HCT116 (cell line): ENCODE measurements around the gene DNASE1L3. TPM values are rescaled to one million over a fixed set of nuclear protein-coding genes. Genes with fewer than 3 reads are reported as not detected.

Source experiments
- ATAC-seq: fragments of 200-7000 bp; cut with Tn5 transposase; 2 replicates; pipeline ENCODE4 v1.9.1; 2020; ENCODE audit warnings: mild to moderate bottlenecking, moderate library complexity
- BruUV-seq: library from RNA; stranded (reverse); fragments of 400-500 nt; replicated peaks from 2 replicates; lab custom pipeline; 2021; lab: Mats Ljungman, UMichigan
- CTCF ChIA-PET: fragments of 300-600 bp; sonication (Branson Sonifier 250); formaldehyde crosslinking; loops from one replicate; lab custom pipeline; 2021; ENCODE audit warnings: antibody characterized with exemption; lab: Charles Lee
- POLR2A ChIA-PET: fragments of 300-600, 350-600 bp; sonication (Branson Sonifier 250); formaldehyde crosslinking; loops from one replicate; lab custom pipeline; 2021; ENCODE audit warnings: antibody characterized with exemption; lab: Charles Lee
- RAD21 ChIA-PET, 2 experiments: fragments of 300-600 bp; sonication (Branson Sonifier 250); formaldehyde crosslinking; loops; one replicate each; lab custom pipeline; 2023; ENCODE audit warnings: low total read pairs in 2 of 2; ENCODE audit not compliant: uncharacterized antibody in 2 of 2, unreplicated experiment in 2 of 2, low non-redundant PET in 1 of 2; lab: Charles Lee
- DNase-seq: peaks from one replicate; pipeline ENCODE4 v3.0.0-alpha.2; 2010; ENCODE audit warnings: low read depth, low spot score
- H2AFZ ChIP-seq: fragments of 200-600 bp; shearing (Covaris generic), sonication (generic); 2 replicates; pipeline ENCODE4 v1.6.1; 2017; ENCODE audit warnings: low read depth, mixed run types, mixed read lengths, antibody characterized with exemption, low read length; ENCODE audit not compliant: poor library complexity, severe bottlenecking
- H3K27ac ChIP-seq: 2 replicates; pipeline ENCODE4 v1.5.1; 2012; ENCODE audit warnings: low read depth, low read length
- H3K27me3 ChIP-seq: fragments of 200-600 bp; sonication (generic); 2 replicates; pipeline ENCODE4 v1.6.1; 2016; ENCODE audit warnings: mixed run types, low read length, mixed read lengths; ENCODE audit not compliant: insufficient read depth
- H3K36me3 ChIP-seq, 2 experiments: fragments of 200-500 bp in 1 of 2; fragments of 200-600 bp in 1 of 2; sonication (Bioruptor generic) in 1 of 2; sonication (generic) in 1 of 2; 2 replicates each; pipeline versions ENCODE4 v1.5.1 to v1.6.1; 2014 to 2016; ENCODE audit warnings: low read length in 2 of 2, inconsistent platforms in 1 of 2, mixed read lengths in 1 of 2, mixed run types in 1 of 2; ENCODE audit not compliant: insufficient read depth in 2 of 2, control insufficient read depth in 1 of 2
- H3K4me1 ChIP-seq, 2 experiments: fragments of 200-600 bp in 1 of 2; sonication (generic) in 1 of 2; 2 replicates each; pipeline versions ENCODE4 v1.5.1 to v1.6.1; 2012 to 2017; ENCODE audit warnings: low read length in 2 of 2, inconsistent platforms in 1 of 2, mild to moderate bottlenecking in 1 of 2, mixed read lengths in 1 of 2, mixed run types in 1 of 2, moderate library complexity in 1 of 2; ENCODE audit not compliant: insufficient read depth in 2 of 2, control insufficient read depth in 1 of 2
- H3K4me2 ChIP-seq: fragments of 200-600 bp; sonication (generic); 2 replicates; pipeline ENCODE4 v1.6.1; 2017; ENCODE audit warnings: mixed run types, low read length, mixed read lengths
- H3K4me3 ChIP-seq, 2 experiments: fragments of 200-600 bp in 1 of 2; sonication (generic) in 1 of 2; replicated peaks in 1 of 2; 2 replicates each; pipeline ENCODE4 v1.5.1; 2011 to 2016; ENCODE audit warnings: low read length in 2 of 2, control low read depth in 1 of 2, low read depth in 1 of 2, mild to moderate bottlenecking in 1 of 2, mixed read lengths in 1 of 2, mixed run types in 1 of 2
- H3K79me2 ChIP-seq: fragments of 200-600 bp; sonication (generic); 2 replicates; pipeline ENCODE4 v1.6.1; 2017; ENCODE audit warnings: mild to moderate bottlenecking, mixed run types, low read length, moderate library complexity, mixed read lengths; ENCODE audit not compliant: insufficient read depth
- H3K9ac ChIP-seq: fragments of 200-600 bp; sonication (generic); 2 replicates; pipeline ENCODE4 v1.6.1; 2016; ENCODE audit warnings: low read length, mixed read lengths
- H3K9me2 ChIP-seq: fragments of 200-600 bp; sonication (generic), shearing (Covaris generic); 2 replicates; pipeline ENCODE4 v1.6.1; 2017; ENCODE audit warnings: mixed run types, mild to moderate bottlenecking, moderate library complexity; ENCODE audit not compliant: insufficient read depth
- H3K9me3 ChIP-seq, 2 experiments: fragments of 200-500 bp in 1 of 2; fragments of 200-600 bp in 1 of 2; sonication (Bioruptor generic) in 1 of 2; sonication (generic) in 1 of 2; 2 replicates each; pipeline ENCODE4 v1.6.1; 2014 to 2017; ENCODE audit warnings: low read length in 2 of 2, mixed read lengths in 2 of 2, inconsistent platforms in 1 of 2, low read depth in 1 of 2, mild to moderate bottlenecking in 1 of 2, mixed run types in 1 of 2, moderate library complexity in 1 of 2; ENCODE audit not compliant: control insufficient read depth in 1 of 2, insufficient read depth in 1 of 2
- H4K20me1 ChIP-seq: fragments of 200-600 bp; sonication (generic), shearing (Covaris generic); 2 replicates; pipeline ENCODE4 v1.6.1; 2017; ENCODE audit warnings: mixed run types, mild to moderate bottlenecking, moderate library complexity; ENCODE audit not compliant: insufficient read depth
- ATF3 ChIP-seq: IDR thresholded peaks from 2 replicates; pipeline ENCODE4 v1.6.1; 2012
- EZH2 ChIP-seq: fragments of 200-600 bp; sonication (generic); IDR thresholded peaks from 2 replicates; pipeline ENCODE4 v1.6.1; 2017; ENCODE audit warnings: antibody characterized with exemption, mixed run types
- EZH2phosphoT487 ChIP-seq: fragments of 200-600 bp; IDR thresholded peaks from 2 replicates; pipeline ENCODE4 v1.6.1; 2018; ENCODE audit warnings: antibody characterized with exemption, borderline replicate concordance
- FOSL1 ChIP-seq: IDR thresholded peaks from 2 replicates; pipeline ENCODE4 v1.6.1; 2012; ENCODE audit warnings: low read depth
- MAX ChIP-seq: IDR thresholded peaks from 2 replicates; pipeline ENCODE4 v1.6.1; 2012
- RAD21 ChIP-seq: IDR thresholded peaks from 2 replicates; pipeline ENCODE4 v1.6.1; 2012; ENCODE audit warnings: low read depth, mild to moderate bottlenecking
- REST ChIP-seq: IDR thresholded peaks from 2 replicates; pipeline ENCODE4 v1.6.1; 2012; ENCODE audit warnings: low read depth
- SIN3A ChIP-seq: IDR thresholded peaks from 2 replicates; pipeline ENCODE4 v1.6.1; 2012; ENCODE audit warnings: low read depth
- SP1 ChIP-seq: IDR thresholded peaks from 2 replicates; pipeline ENCODE4 v1.6.1; 2012; ENCODE audit warnings: low read depth
- TCF7L2 ChIP-seq: IDR thresholded peaks from 2 replicates; pipeline ENCODE4 v1.7.0; 2011; ENCODE audit warnings: borderline replicate concordance, inconsistent platforms; ENCODE audit not compliant: insufficient read depth, insufficient read length; ENCODE audit errors: extremely low read depth
- YY1 ChIP-seq: IDR thresholded peaks from 2 replicates; pipeline ENCODE4 v1.6.1; 2011; ENCODE audit warnings: low read length, low read depth, moderate library complexity, mild to moderate bottlenecking; ENCODE audit not compliant: insufficient replicate concordance; ENCODE audit errors: extremely low read depth
- ZBTB33 ChIP-seq: IDR thresholded peaks from 2 replicates; pipeline ENCODE4 v1.6.1; 2011; ENCODE audit warnings: mild to moderate bottlenecking, low read length, moderate library complexity; ENCODE audit not compliant: insufficient replicate concordance; ENCODE audit errors: extremely low read depth
- ZFX ChIP-seq: fragments of 450-650 bp; IDR thresholded peaks from 2 replicates; pipeline ENCODE4 v1.6.1; 2017
- intact Hi-C: fragments of 100-400 bp; cut with micrococcal nuclease; formaldehyde crosslinking; loops from 2 replicates; pipeline ENCODE4 v1.10.0; 2022
- total RNA-seq: library from RNA; stranded (reverse); gene quantifications from one replicate; pipeline ENCODE4 v1.2.1, GENCODE V29; 2021; ENCODE audit not compliant: unreplicated experiment

Gene DNASE1L3
- total RNA-seq, 1 experiment from 2014 or later, result not detected

- no peaks in the 10 kb centered on the region for H4K20me1 ChIP-seq
- H3K36me3 ChIP-seq, result peaks cover 22 to 28% of the 10 kb centered on the region in 2 experiments
- peaks cover 5 to 7% of the 10 kb centered on the region in 2 experiments; a peak in 3 of 4 replicates for H3K4me1 ChIP-seq
- no peak for DNase-seq
- ChIA-PET POLR2A (no interaction called here), CTCF (no interaction called here), RAD21 (no interaction called here)
- no peaks in the 10 kb centered on the region for H3K27me3 ChIP-seq
- H3K9me2 ChIP-seq, result no peaks in the 10 kb centered on the region
- H3K79me2 ChIP-seq, result no peaks in the 10 kb centered on the region
- H3K4me2 ChIP-seq, result no peak overlapping the region
- H3K9me3 ChIP-seq, result no peaks in the 10 kb centered on the region
- no peak overlapping the region for H3K9ac ChIP-seq
- H3K4me3 ChIP-seq, result no peak overlapping the region
- H3K27ac ChIP-seq, result no peak overlapping the region
- H2AFZ ChIP-seq, result no peak overlapping the region
- TF ChIP-seq ZFX, result no peak
- no peak for TF ChIP-seq MAX
- TF ChIP-seq EZH2, result no peak
- no peak for TF ChIP-seq SIN3A
- TF ChIP-seq TCF7L2, result no peak
- TF ChIP-seq REST, result no peak
- no peak for TF ChIP-seq YY1
- TF ChIP-seq RAD21, result no peak
- TF ChIP-seq ATF3, result no peak
- TF ChIP-seq ZBTB33, result no peak
- no peak for TF ChIP-seq FOSL1
- TF ChIP-seq EZH2phosphoT487, result no peak
- no peak for TF ChIP-seq SP1
- intact Hi-C loops, result no loop called here
- BruUV-seq, result no TSS peak
- ATAC-seq, result no peak
Measured at GRCh38 chr3:58154626-58155449, 55.9 kb downstream of the DNASE1L3 start.
